Right ventricle myocardium superior (tissue), 1 donor: ENCODE results near the gene MYORG. TPM values are rescaled to one million over a fixed set of nuclear protein-coding genes. Genes with fewer than 3 reads are reported as not detected.

Source experiments
- ATAC-seq: fragments of 200-7000 bp; cut with Tn5 transposase; one replicate; pipeline ENCODE4 v1.9.1; 2020; ENCODE audit warnings: mild to moderate bottlenecking; ENCODE audit not compliant: poor library complexity
- DNase-seq: peaks from one replicate; pipeline ENCODE4 v3.0.0-alpha.2; 2020
- intact Hi-C: fragments of 100-400 bp; cut with DNase I; formaldehyde crosslinking; loops from one replicate; pipeline ENCODE4 v1.11.2; 2022
- total RNA-seq: library from RNA; stranded (reverse); fragmentation: NEBNext Ultra II Directional; extraction: Animal tissue kit (Norgen Biotek cat#: 25700); gene quantifications from one replicate; pipeline ENCODE4 v1.2.1, GENCODE V29; 2021
- donor health status: DM: no; HTN: yes; CAD: no; lungs with severe emphysema.

The MYORG gene
- total RNA-seq, 1 donor from 2014 or later = 8.1 TPM

DNA sequence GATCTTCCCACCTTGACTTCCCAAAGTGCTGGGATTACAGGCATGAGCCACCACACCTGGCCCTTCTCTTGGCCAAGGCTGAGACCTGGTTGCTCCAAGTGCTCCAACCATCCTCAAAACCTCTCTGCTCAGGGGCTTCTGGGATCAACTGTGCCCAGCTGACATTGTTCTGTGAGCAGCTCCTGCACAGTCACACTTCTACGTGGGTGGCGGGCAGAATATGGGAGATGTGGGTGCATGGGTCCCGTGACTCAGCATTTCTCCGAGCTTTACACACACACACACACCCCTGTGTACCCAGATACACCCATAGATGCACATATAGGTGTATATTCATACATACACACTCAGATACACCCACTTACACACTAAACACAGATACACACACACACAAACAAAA lies 10.5 kb upstream of the MYORG start:
- intact Hi-C loops = no loop called here
- ATAC-seq (no peak), DNase-seq (no peak)

DNA sequence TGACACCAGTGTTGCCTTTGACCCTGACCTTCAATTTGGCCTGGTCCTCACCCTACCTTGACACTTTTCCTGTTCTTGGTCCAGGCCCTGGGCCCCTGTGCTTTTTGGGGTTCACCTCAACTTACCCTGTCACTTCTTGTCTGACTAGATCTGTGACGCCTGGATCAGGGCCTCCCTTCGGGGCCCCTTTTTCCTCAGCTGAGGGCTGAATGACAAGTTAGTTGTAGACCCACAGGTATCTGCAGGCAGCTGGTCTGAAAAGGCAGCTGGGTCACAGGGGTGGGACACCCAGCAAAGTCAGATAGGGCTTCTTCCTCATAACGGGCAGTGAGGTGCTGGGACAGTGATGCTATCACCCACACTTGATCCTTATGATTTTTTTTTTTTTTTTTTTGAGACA lies 10.0 kb upstream of the MYORG start:
- no peak for DNase-seq
- ATAC-seq = no peak
- intact Hi-C loops = no loop called here

DNA sequence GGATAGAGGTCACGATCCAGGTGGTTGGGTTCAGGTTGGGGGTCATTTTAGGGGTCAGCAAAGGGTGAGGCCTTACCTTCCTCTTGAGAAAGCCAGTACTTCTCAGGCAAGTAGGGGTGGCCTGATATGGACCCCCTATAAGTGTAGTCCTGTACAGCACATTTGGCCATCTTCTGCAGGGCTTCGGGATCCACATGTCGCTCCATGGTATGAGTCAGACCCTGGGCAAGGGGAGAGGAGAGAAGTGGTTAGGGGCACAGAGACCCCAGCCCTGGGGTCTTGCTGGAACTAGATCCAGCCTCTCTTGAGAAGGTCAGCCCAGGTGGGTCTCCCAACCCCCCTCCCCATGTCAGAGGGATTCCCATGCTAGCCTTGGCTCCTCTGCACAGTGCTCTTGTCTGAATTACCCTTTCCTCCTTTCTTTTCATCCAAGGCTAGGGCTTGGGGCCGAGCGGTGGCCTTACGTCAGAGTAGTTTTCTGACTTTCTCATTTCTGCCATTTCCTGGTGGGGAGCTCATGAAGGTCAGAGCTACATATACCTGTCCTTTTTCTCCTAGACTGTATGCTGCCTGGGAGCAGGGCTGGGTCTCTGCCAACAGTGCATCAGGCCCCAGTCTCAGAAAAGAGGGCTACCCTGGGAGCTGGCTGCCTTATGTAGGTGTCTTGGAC lies 9.0 kb upstream of the MYORG start:
- intact Hi-C loops = no loop called here
- ATAC-seq = no peak
- DNase-seq = no peak

DNA sequence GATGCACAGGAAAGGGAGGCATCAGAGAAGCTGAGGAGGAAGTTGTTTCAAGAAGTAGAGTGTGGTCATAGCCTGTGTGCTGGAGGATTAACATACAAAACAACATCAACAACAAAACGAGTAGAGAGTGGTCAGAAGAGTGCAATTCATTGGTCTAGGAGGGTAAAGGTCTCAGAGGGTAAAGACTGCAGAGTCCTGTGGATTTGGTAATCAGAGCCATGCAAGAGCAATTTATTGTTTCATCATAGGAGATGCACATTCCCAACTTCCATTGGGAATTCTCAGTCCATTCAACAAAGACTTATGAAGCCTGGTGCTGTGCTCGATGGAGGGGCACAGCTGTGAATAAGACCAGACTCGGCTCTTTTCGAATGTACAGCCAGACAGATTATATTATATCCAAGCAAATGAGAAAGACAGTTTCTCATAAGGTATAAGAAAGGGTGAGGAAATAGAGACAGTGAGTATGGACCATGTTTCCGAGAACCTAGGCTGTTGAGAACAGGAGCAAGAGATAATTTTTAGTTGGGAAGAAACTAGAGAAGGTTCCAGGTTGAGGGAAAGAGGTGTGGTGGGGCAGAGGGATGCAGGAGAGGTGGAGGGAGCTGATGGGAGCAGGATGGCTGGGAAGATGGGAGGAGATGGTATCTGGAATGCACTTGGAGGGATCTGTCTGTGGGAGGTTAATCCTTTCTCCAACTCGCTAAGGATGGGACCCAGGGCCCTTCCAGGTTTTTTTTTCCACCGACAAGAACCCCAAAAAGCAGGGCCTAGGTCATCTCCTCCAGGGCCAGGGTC lies 7.9 kb upstream of the MYORG start:
- intact Hi-C loops = no loop called here
- no peak for DNase-seq

DNA sequence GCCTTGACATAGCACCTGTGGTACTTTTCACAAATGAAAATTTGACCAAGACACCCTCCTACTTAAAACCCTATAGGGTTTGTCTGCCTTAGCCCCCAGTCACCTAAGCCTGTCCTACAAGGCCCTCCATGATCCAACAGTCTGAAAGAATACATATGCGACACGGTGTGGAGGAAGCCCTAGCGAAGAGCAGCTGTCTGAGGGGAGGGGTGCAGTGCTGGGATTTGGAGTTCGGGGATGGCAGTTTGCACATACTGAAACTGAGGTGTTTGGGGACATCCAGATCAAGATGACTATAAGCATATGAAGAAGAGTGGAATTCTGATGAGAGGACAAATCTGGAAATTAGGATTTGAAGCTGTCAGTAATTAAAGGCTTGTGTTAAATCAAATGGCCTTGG lies 7.2 kb upstream of the MYORG start:
- no peak for DNase-seq
- no peak for ATAC-seq
- intact Hi-C loops = no loop called here

More for the DNA sequence above, 7.9 kb upstream of the MYORG start:
- ATAC-seq = no peak

DNA sequence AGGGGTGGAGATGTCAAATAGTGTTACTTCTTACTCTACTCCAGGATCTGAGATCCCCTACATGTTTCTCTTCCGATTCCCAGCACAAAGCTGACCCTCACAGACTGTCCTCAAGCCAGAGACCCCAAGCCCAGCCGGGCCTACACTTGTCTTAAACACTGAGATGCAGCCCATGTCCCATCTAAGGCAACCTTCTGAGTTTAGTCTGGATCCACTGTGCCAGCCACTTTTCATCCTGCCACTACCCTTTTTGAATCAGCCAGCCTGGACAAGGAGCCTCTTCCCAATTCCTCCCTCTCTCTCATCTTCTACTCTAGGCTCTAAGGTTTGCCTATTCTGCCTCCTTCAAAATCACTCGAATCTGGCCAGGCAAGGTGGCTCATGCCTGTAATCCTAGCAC lies 6.2 kb upstream of the MYORG start:
- intact Hi-C loops = no loop called here
- ATAC-seq (no peak), DNase-seq (no peak)

DNA sequence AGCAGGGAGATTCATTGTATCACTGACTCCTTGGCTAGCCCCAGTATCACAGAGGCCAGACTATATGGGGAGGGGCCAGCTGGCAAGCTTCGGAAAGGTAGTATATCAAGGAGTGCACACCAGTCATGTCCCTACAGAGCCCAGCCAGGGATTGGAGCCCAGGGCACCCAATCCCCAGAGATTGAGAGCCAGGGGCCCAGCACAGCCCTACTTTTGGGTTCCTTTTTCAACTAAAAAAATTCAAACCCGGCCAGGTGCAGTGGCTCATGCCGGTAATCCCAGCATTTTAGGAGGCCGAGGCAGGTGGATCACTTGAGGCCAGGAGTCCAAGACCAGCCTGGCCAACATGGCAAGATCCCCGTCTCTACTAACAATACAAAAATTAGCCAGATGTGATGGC lies 5.4 kb upstream of the MYORG start:
- no peak for DNase-seq
- intact Hi-C loops = no loop called here
- ATAC-seq = no peak

DNA sequence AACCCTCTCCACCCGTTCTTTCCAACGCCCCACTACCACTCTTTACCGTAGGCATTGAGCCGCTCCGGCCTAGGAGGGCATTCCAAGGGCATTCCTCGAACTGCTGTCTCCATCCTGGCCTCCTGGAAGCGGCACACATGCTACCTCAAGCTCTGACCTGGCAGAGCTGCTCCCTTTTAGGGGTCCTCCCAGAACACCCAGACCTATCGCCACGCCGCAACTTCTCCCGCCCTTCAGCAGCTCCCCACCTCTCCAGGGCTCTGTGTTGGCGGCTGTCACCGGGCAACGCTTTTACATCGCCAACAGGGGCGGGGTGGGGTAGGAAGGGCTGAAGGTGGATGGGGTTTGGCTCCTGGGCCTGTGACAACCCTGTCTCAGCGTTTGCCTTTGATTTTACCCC lies 4.6 kb upstream of the MYORG start:
- peak; percentile 11 for ATAC-seq
- DNase-seq = no peak
- intact Hi-C loops = no loop called here

DNA sequence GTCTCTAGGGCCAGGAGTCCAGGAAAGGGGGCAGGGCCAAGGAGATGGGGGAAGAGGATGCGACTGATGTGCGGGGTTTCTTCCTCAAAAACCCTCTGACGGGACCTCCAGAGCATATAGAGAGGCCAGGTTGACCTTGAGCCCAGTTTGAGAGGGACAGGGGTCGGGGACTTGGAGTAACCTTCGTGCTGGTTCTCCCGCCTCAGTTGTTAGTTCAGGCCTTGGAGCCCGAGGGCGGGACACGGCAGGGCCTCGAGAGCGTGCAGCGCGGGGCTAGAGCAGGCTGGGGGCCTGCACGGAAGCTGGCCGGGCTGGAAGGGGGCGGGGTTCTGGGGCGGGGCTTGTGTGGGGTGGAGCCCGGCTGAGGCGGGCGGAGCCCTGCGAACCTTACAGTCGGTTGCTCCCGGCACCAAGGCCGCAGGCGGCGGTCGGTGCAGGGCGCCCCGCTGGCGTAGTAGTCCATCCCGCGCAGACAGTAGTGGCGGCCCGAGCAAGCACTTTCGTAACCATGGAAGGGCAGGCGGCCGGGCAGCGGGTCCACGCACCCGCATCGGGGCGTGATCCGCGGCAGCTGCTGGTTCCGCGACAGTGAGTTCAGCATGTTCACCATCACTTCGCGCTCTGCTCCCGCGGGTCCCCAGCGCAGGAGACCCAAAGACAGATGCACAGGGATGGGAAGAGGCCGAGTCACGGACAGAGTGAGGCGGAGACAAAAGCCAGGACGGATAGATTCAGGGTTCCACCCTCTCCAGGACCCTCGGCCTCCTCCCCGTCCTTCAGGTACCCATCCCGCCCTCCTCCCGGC lies 4.0 kb upstream of the MYORG start:
- DNase-seq (peak; percentile 89), ATAC-seq (peak; percentile 83)
- intact Hi-C loops = no loop called here

DNA sequence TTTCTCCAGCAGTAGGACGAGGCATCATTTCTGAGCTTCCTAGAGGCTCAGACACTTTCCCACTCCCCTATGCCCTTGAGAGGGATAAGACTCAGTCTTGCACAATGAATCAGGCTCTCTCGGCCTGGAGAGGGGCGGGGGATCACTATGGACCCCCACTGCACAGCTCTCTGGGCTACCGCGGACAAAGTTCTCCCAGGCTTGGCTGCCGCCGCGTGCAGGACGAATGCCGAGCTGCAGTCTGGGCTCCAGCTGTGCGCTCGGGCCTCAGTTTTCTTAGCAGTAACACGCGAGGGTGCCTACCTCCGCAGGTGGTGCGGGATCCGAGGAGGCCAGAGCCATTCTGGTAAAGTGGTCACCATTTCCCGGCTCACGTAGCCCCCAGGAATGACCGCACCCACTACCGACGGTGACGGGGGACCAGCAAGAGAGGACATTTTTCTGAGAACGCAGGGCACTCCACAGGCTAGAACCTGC lies 3.4 kb upstream of the MYORG start:
- DNase-seq (peak; percentile 55), ATAC-seq (no peak)
- intact Hi-C loops = no loop called here

DNA sequence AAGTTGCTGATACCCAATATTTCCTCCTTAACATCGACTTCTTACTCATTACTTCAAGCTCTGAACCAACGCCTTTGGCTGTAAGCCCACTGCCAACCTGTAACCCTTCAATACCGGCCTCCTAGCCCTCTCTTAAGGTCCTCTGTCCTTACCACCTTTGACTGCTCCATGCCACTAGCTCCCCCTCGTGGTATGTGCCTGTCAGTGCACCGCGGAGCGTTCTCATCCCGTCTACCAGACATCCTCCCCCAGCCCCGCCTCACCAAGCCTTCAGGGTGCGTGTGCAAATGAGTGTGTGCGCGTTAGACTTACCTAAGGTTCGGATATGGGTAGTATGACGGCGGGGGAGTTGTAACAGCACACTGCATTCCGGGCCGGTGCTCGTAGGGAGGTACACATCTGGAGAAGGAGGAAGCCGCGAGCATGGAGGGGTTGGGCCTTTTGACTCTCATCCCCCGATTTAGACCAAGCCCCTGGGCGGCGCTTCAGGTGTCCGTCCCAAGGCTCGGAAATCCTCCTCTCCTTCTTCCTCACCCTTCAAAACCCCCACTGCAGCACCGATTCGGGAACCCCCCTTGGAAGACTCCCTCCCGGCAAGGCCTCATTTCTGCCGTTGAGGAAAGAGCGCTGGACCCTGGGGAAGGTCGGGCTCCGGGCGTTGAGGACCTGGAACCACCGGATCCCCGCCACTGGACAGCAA lies 2.8 kb upstream of the MYORG start:
- peak; percentile 93 for DNase-seq
- intact Hi-C loops = loop anchor here (2.0 to 10.0 kb wide), 2 partner anchors 47 to 255 kb away; partner anchors contain the start of gene DCAF12

DNA sequence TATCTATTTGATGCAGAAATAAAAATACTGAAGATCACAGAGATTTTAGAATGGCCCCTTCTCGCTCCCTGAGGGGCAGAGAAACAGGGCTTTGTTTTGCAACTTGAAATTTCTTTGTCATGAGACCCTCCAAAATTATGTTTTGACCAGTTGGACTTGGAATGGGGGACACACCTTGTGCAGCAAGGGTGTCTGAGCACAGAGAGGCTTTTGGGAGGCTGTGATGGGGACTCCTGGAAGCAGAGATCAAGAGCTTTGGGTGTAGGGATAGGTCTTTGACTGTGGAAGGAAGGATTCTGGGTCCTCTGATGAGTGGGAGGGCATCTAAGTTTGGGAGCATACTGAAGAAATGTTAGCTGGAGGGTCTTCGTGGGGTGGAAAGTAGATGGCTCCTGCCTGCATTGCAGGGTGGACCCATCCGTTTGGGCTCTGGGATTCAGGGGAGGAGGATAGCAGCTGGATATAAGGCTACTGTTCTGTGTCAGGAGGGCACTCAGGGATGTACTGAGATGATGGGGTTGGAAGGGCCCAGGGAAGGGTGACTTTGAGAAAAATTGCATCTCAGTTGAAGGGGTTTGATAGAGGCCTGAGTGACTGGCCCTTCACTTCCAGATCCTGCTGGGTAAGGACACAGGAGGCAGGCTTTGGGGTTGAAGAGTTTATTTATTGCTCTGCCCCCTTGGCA lies 1.8 kb upstream of the MYORG start:
- DNase-seq (no peak), ATAC-seq (no peak)
- intact Hi-C loops = loop anchor here (2.0 to 10.0 kb wide), 2 partner anchors 46 to 254 kb away; partner anchors contain the start of gene DCAF12

More for the DNA sequence above, 2.8 kb upstream of the MYORG start:
- peak; percentile 67 for ATAC-seq

DNA sequence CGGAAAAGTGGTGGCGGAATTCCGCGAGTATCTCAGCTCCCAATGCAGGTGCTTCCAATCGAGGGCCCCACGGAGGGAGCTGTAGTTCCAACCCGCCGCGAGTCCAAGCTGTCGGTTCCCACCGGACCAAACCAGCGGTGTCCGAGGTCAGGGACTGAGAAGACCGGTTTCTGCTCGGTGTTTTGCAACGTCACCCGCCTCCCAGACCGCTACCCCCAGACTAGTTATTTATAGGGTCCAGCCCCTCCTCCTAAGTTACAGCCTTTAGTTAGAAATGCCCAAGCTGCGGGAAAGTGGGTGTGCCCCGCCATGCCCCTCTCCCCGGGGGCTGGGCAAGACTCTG lies 677 bp upstream of the MYORG start:
- ATAC-seq = no peak
- DNase-seq = peak; percentile 61
- intact Hi-C loops = loop anchor here (10.0 kb wide), 1 partner anchor 253 kb away; the partner anchor contains the start of gene DCAF12

DNA sequence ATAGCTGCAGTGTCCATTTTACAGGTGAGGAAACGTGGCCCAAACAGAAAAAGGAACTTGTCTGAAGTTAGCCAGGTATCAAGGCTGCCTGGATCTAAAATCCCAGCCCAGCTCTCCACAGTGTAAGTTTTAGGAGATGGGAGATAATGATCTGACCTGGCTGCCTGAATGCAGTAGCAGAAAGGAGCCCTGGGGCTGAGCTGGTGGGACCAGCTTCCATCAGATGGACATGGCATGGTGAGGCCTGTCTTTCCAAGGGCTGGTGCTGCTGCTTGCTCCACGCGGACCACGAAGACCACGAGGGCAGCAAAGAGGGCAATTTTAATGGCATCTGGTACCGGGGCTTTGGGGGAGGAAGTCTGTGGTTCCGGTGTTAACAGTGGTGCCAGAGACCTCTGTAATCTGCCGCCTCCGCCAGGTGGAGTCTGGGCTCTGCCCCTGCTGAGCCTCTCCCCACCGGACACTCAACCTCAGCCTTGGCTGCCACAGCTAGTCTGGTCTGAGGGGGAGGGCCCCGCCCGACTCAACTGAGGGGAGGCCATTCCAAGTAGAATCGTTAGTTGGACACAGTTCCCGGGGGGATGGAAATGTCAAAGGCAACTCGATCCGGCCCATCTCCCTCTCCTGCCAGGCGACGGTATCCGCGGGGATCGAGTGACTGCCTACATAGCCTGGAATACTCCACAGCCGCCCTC lies 650 bp downstream of the MYORG start:
- peak; percentile 19 for ATAC-seq
- intact Hi-C loops = loop anchor here (10.0 kb wide), 1 partner anchor 251 kb away; the partner anchor contains the start of gene DCAF12

DNA sequence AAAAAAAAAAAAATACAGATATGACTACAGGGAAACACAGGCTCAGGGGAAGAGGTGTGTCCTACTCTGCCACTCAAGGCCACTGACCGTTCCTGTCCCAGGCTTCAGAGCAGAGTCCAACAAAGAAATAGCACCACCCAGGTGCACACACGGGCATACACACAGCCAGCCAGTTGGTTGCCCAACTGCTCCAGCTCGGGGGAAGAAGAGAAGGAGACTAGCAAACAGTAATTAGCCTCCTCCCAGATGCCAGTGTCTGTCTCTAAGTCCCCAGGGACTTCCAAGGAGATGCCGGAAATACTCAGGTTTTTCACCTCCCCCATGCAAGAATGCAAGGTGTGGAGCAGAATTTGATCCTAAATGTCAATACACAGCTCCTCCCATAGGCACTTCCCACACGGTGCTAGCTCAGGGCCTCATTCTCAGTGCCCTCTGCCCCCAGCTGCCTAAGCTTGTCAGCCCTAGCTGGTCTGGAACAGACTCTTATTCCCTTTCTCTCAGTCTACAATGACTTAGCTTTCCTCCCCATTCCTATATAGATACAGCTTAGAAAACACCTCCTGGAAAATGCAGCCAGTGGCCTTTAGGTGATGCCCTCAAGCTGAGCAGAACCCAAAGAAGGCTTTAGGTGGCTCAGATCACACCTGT lies 1.7 kb downstream of the MYORG start:
- ATAC-seq (no peak), DNase-seq (no peak)
- intact Hi-C loops = loop anchor here (10.0 kb wide), 1 partner anchor 250 kb away; the partner anchor contains the start of gene DCAF12

More for the DNA sequence above, 650 bp downstream of the MYORG start:
- peak; percentile 73 for DNase-seq

DNA sequence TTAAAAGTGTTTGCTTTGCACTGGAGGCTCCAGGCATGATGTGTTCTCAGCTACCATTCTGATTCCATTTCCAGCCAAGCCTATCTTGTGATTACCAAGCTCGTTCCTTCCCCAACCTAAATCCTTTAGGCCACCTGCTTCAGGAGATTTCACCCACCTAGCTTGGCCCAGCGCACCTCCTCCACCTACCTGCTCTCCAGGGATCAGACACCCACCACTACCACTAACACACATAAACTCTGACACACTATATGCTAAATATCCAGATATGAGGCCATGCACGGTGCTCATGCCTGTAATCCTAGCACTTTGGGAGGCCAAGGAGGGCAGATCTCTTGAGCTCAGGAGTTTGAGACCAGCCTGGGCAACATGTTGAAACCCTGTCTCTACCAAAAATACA lies 2.4 kb downstream of the MYORG start:
- no peak for DNase-seq
- intact Hi-C loops = loop anchor here (10.0 kb wide), 1 partner anchor 250 kb away; the partner anchor contains the start of gene DCAF12
- ATAC-seq = no peak

DNA sequence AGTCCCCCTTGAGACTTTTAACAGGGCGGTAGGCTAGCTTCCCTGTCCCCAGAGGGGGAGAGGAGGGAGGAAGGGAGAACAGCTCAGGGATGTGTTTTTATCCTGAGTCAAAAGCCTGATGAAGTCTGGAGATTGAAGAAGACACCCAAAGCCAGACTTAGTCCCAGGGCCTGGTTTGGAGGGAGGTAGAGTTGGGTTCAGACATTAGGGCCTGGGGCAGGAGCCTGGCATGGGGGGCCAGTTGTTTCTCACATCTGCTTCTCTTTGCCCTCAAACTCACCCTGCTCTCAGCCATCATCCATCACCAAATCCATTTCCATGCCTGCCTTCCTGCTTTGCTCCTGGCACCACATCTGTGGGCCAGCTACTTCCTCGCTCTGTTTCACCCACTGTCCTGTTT lies 2.9 kb downstream of the MYORG start:
- DNase-seq = no peak
- intact Hi-C loops = loop anchor here (10.0 kb wide), 1 partner anchor 249 kb away; the partner anchor contains the start of gene DCAF12
- ATAC-seq = no peak
